ENCODE measurements around the gene SCYGR4. TPM values are rescaled to one million over a fixed set of nuclear protein-coding genes. Genes with fewer than 3 reads are reported as not detected.

SCYGR4 gene
- total and polyA plus RNA-seq, 9 of the 15 experiments (the other 6 are each of a cell fraction or from before 2014, with no cell fraction given), result 0.09 TPM; not detected in 8

GRCh38 chr2:227630322-227630721 is 13.0 kb downstream of the SCYGR4 start:
- peaks cover 5 to 18% of the 10 kb centered on the region in 2 experiments; a peak in 4 of 5 replicates for H3K27me3 ChIP-seq (ENCODE audit: control insufficient read depth in 2 of 2, insufficient read depth in 2 of 2, low read length in 2 of 2)
- no peak overlapping the region for H3K27ac ChIP-seq (ENCODE audit: extremely low read depth, low read depth, low read length)
- H3K9ac ChIP-seq (ENCODE audit: insufficient read depth in 1 of 2, low read depth in 2 of 2, low read length in 2 of 2), result no peak overlapping the region
- CTCF ChIA-PET (ENCODE audit: low intra/inter-chr PET ratio), result interaction anchor here (0.7 kb wide), 1 partner anchor 284 kb away, joined by 4 read pairs; no protein-coding TSS in a partner anchor
- H3K79me2 ChIP-seq (ENCODE audit: control insufficient read depth, insufficient read depth, low read length), result no peaks in the 10 kb centered on the region
- no peak overlapping the region for H3K4me3 ChIP-seq
- no peak for FAIRE-seq
- TF ChIP-seq ZKSCAN8 (CRISPR knock-in tag; IDR thresholded peaks at IDR 0.05), result no peak
- TF ChIP-seq TAF9B (IDR thresholded peaks at IDR 0.05; ENCODE audit: partially characterized antibody), result no peak
- no peak for TF ChIP-seq ETV1 (tag; conservative IDR thresholded peaks at IDR 0.05; ENCODE audit: low read depth)
- no peak for TF ChIP-seq NONO (IDR thresholded peaks at IDR 0.05; ENCODE audit: low read depth in 2 of 2, low read length in 1 of 2)
- no peak for TF ChIP-seq MEF2A (IDR thresholded peaks at IDR 0.05; ENCODE audit: control insufficient read depth, low read depth, low read length)
- no peak for TF ChIP-seq ZFPM2 (CRISPR knock-in tag; IDR thresholded peaks at IDR 0.05)
- TF ChIP-seq KDM2B (CRISPR knock-in tag; IDR thresholded peaks at IDR 0.05), result no peak
- no peak for TF ChIP-seq NBN (IDR thresholded peaks at IDR 0.05; ENCODE audit: low read depth)
- TF ChIP-seq COPS2 (conservative IDR thresholded peaks at IDR 0.05), result no peak
- H3K4me2 ChIP-seq (ENCODE audit: insufficient read depth, low read length), result no peak overlapping the region
- intact Hi-C loops (cut with micrococcal nuclease), result no loop called here
- POLR2A ChIA-PET, result interaction anchor here (0.7 kb wide), 1 partner anchor 148 kb away, joined by 3 read pairs; no protein-coding TSS in a partner anchor
- in situ Hi-C loops (cut with MboI), result no loop called here
- no peaks in the 10 kb centered on the region for H3K9me1 ChIP-seq (ENCODE audit: control insufficient read depth, insufficient read depth, low read length)
- no peak for ATAC-seq
- no peaks in the 10 kb centered on the region for H3K9me3 ChIP-seq (replicated peaks; ENCODE audit: control insufficient read depth, insufficient read depth, low read depth, low read length)
- BruUV-seq (replicated peaks), result no TSS peak
- no peaks in the 10 kb centered on the region for H3K36me3 ChIP-seq (ENCODE audit: control insufficient read depth, insufficient read depth, low read length)
- no peaks in the 10 kb centered on the region for H3K4me1 ChIP-seq (replicated peaks in 1 of 2; ENCODE audit: control insufficient read depth in 2 of 2, insufficient read depth in 2 of 2, low read length in 2 of 2)
- H2AFZ ChIP-seq (ENCODE audit: low read depth, low read length), result no peak overlapping the region
- no peaks in the 10 kb centered on the region for H4K20me1 ChIP-seq (replicated peaks; ENCODE audit: control insufficient read depth, insufficient read depth, low read length)
- DNase-seq (ENCODE audit: extremely low read depth in 1 of 4, low spot score in 3 of 4), result no peak
- 0% methylated on average over 3 of the region's 3 CpGs for WGBS (ENCODE audit: insufficient coverage, low coverage, missing lambda C conversion rate)

All from K562 (cell line).